ENCODE measurements around the gene NBAS.
A peak's percentile ranks its signal among the peaks of the same experiment; 100 is the strongest.

Gene NBAS

DNA sequence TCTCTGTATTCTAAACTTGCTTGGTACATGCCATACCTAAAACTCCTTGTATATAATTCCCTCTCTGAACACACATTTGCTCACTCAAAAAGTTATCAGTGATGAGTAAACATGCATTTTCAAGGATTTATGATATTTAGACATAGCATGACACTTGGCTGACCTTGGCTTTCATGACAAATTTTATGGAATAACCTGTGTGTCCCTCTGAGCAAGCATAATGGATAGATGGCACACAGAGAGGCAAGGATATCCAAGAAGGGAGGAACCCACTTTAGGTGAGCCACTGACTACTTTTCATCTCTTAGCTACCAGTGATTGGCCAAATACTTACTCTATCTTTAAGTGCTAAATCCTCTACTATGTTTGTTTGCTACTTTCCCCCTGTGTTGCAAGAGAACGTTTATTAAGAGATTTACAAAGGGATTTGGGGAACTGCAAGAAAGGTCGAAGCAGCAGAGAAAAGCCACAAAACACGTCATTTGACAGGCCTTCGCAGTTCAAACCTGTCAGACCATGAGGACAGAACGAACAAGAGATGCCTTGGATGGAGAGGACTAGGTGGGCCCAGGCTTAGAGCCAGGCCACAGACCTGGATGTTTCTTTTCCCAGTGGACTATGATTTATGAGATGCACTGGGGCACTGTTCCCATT is 379.9 kb downstream of the NBAS start:
- H3K27ac ChIP-seq = peak overlapping the region; percentile 27
- TF ChIP-seq, protein P1, sequence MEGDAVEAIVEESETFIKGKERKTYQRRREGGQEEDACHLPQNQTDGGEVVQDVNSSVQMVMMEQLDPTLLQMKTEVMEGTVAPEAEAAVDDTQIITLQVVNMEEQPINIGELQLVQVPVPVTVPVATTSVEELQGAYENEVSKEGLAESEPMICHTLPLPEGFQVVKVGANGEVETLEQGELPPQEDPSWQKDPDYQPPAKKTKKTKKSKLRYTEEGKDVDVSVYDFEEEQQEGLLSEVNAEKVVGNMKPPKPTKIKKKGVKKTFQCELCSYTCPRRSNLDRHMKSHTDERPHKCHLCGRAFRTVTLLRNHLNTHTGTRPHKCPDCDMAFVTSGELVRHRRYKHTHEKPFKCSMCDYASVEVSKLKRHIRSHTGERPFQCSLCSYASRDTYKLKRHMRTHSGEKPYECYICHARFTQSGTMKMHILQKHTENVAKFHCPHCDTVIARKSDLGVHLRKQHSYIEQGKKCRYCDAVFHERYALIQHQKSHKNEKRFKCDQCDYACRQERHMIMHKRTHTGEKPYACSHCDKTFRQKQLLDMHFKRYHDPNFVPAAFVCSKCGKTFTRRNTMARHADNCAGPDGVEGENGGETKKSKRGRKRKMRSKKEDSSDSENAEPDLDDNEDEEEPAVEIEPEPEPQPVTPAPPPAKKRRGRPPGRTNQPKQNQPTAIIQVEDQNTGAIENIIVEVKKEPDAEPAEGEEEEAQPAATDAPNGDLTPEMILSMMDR (conservative IDR thresholded peaks at IDR 0.05) = no peak

DNA sequence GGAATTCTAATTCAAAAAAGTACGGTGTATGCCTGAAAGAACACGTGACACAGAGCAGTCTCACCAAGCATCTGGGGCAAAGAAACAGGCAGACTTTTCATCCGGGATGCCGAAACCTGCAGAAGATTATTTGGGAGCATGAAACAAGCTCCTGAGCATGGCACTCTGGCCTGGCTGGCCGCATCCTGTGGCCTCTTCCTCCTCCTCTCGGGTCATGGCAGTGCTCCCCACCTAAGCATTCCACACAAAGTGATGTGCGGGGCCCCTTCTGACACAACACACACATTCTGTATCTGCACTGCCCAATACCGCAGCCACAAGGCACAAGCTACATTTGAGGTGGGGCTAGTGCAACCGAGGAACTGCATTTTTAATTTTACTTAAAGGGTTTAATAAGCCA is 380.8 kb downstream of the NBAS start:
- TF ChIP-seq, protein P1 (conservative IDR thresholded peaks at IDR 0.05) = no peak

DNA sequence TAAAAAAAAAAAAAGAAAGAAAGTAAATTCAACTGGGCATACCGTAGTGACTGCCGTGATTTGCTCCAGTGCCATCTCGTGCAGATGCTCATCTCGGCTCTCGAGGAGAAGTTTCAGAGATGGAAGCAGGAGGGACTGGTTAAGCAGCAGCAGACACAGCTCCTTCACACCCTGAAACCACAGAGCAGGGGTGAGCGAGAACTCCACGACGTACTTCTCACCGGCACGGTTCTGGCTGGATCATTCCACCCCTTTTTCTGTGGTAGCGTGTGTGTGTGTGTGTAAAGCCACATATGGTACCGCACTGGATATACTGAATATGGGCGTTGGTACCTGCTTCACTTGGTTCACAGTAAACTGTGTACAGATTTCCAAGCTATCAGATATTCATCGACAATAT is 382.2 kb downstream of the NBAS start:
- TF ChIP-seq, protein P1 (conservative IDR thresholded peaks at IDR 0.05) = no peak
- no peak overlapping the region for H3K27ac ChIP-seq

More for the DNA sequence above, 380.8 kb downstream of the NBAS start:
- peak overlapping the region; percentile 27; the same call in 1 of the 2 replicates for H3K27ac ChIP-seq

GRCh38 chr2:15177103-15177502 is 384.0 kb downstream of the NBAS start:
- no peak overlapping the region for H3K27ac ChIP-seq
- TF ChIP-seq, protein P1 (conservative IDR thresholded peaks at IDR 0.05) = no peak

- H3K27ac ChIP-seq = no peak overlapping the region
- TF ChIP-seq, protein P1 (conservative IDR thresholded peaks at IDR 0.05) = no peak
Observed at GRCh38 chr2:15176604-15177003, 384.5 kb downstream of the NBAS start.

DNA sequence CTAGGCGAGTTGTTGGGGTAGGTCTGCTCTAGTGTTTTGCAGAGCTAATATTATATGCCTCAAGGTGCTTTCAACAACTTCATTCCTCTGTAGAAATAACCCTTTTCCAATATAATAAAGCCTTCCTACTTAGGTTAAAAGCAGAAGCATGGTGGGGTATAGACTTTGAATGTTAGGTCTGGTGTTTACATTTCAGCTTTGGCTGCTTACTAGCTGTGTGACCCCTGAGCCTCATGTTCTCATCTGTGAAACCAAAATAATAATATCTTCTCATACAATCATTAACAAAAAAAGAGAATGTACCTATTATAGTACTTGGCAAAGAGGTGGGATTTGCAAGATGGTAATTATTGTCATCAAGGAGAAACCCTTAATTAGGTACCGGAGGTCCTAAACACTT is 386.6 kb downstream of the NBAS start:
- H3K27ac ChIP-seq = peak overlapping the region; percentile 12; the same call in 1 of the 2 replicates
- TF ChIP-seq, protein P1 (conservative IDR thresholded peaks at IDR 0.05) = no peak

- TF ChIP-seq, protein P1 (conservative IDR thresholded peaks at IDR 0.05) = no peak
Observed at GRCh38 chr2:15173501-15173900, 387.6 kb downstream of the NBAS start.

More at GRCh38 chr2:15173501-15173900, 387.6 kb downstream of the NBAS start:
- peak overlapping the region; percentile 12; the same call in 1 of the 2 replicates for H3K27ac ChIP-seq

Data from VCaP (cell line).